Right forelimb (tissue), 1 donor: ENCODE measurements around the gene AMN1.
"Not testable (repeated sequence)": the region's sequence is repeated elsewhere in the genome, so short reads cannot be mapped to it uniquely, and the experiment has no call there.

ENCODE experiments used
- DNase-seq: peaks from one replicate; pipeline ENCODE4 v3.0.0-alpha.2; 2018

AMN1 gene

DNA sequence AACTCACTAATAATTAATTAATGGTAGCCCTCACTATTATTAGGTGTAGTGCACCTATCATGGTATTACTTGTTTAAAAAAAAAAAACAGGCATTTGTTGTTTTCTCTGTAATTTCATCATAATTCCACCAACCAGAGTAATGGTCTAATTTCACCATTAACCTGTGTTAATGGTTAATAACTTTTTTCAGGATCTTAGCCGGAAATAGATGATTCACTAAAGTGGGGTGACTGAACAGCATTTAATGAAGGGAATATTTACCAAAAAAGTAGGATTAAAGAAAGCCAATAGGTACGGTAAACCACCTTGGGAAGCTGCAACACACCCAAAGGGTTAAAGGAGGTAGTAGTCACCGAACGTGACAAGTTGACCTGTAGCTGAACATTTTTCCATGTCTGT, 56.3 kb downstream of the AMN1 start:
- DNase-seq: no peak

DNA sequence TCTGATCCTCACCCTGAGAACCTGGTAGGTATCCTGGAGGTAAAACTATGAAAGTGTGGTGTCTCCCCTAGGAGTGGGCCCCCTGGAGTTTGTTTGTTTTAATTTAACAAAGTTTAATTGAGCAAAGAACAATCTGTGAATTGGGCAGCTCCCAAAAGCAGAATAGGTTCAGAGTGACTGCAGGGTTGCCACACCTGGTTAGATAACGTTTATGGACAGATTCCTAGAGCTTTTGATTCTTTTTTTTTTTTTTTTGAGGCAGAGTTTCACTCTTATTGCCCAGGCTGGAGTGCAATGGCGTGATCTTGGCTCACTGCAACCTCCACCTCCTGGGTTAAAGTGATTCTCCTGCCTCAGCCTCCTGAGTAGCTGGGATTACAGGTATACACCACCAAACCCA, 59.2 kb downstream of the AMN1 start:
- DNase-seq: not testable (repeated sequence)

DNA sequence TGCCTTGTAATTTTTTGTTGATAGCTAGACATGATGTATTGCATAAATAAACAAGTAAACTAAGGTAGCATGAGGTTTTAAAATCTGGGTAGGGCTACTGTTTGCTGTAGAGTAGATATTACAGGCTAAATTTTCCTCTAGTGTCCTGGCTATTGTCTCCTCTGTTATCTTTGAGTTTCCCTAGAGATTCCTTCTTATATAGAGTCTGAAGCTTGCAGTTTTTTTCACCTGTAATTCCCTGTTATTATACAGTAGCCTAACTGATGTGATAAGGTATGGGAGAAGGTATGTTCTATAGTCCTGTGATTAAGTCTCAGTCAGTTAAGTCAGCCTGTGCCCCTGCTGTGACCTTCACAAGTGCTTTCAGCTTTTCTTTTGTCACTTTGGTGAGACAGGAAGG, 59.8 kb downstream of the AMN1 start:
- no peak for DNase-seq

DNA sequence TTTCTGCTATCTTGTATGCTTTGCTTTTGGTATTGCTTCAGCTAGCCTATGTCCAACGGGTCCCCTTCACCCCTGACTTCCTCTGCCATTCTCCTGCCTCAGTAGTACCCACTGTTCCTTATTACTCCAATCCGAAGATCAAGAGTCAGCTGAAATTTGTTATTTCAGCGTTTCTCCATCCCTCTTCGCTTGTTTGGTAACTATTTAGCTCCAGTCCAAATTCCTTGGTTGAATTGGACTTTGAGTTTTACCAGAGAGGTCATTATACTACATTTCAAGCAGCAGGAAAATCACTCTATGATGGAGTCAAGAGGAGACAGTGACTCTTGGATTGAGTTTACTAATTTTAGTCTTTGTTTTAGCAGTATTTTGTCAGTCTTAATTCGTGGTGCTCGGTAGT, 64.8 kb downstream of the AMN1 start:
- DNase-seq: no peak

DNA sequence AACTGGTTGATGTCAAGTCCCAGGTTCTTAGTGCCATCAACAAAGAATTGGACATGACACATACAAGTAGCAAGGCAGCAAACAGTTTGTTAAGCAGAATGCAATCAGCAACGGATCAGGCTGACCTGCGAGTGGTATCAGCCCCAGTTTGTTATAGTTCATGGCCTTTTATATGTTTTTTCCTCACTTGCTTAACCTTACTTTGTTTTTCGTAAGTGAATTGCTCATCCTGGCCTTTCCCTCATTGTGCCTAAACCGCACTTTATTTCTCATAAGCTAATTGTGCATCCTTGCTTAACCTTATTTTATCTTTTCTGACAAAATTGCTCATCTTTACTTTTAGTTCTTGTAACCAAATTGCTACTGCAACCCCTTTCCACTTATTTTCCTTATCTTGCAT, 65.2 kb downstream of the AMN1 start:
- DNase-seq: no peak

DNA sequence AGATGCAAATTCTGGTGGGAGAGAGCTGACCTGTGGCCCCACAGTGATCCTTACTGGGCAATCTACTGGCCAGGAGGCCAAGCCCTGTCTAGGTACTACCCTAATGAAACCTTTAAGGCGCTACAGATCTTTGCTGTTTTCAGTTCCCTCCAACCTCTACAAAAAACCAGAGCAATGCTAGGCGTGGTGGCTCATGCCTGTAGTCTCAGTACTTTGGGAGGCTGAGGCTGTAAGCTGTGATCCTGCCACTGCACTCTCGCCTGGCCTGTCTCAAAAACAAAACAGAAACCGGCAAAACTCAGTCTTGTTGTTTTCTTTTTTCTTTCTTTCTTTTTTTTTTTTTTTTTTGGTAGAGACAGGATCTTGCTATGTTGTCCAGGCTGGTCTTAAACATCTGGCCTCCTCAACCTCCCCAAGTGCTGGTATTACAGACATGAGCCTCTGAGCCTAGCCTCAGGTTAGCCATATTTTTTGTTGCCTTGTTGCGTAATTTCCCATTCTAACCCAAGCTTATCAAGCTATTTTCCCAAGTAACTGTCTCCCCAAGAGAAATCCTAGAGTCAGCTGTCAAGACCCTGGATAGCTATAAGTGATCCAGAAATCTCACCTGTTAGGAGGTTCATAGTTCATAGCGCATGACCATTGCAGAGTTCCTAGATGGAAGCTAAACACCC, 66.5 kb downstream of the AMN1 start:
- DNase-seq: no peak

DNA sequence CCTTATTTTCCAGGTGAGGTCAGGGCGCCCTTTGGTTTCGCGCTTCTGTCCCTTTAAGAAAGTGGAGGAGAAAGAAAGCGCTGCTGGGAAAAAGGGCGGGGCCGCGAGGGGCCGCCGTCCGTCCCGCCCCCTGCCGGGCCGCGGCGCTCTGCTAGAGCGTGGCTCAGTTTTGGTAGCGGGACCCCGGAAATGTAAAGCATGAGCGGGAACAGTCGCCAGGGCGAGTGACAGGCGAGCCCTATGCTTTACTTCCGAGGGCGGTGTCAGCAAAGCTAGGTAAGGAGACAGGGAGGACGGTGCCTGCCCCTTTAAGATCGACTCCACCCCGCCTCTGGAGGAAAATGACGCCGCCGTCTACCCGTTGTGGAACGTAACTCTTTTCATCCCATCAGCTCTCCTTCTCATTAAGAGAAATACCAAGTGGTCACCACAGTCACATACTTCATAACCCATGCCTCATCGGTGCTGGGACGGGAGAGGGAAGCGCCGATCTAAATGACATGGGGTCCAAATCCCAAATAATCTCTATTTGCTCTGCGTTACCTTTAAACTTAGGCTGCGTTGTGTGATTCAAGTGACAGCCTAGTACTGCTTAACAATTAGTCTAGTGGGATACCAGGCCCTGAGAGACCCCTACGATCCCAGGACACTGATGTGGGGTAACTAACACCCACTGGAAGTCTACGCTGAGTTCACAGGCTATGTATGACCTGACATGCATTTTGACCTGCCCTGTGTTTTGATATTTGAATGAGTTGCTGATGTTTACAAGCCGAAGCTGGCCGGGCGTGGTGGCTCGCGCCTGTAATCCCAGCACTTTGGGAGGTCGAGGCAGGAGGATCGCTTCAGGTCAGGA, 69.5 kb downstream of the AMN1 start, which contains the start of gene ETFBKMT:
Gene ETFBKMT, plus strand, starts transcription at position 602 of the 856 bp plus-strand sequence. CDS start 2,266 bp downstream, outside the sequence.
- peak; percentile 91 for DNase-seq

DNA sequence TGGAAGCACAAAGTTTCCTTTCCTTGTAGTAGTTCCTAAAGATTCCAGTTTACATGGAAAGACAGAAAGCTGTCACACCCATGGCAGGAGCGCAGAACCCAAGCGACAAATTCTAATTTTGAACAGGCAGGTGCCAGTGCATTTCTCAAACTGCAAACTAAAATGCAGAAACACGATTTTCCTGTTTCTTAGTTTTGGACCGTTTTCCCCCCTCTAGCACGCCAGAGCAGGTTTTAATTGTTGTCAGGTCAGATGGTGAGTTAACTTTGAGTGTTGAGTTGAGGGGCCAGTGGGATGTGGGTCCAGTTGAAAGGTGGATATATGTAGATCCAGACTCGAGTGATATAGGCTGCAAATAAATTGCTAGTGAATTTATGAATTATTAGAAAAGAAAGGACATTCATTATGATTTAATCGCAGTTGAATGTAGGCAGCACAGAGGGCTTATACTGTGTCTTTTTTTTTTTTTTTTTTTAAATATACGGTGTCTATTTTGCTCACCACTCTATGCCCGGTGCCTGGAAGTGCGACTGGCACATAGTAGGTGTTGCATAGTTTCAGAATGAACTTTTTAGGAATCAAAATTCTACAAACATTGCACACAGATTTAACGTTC, 70.2 kb downstream of the AMN1 start:
- DNase-seq: no peak

DNA sequence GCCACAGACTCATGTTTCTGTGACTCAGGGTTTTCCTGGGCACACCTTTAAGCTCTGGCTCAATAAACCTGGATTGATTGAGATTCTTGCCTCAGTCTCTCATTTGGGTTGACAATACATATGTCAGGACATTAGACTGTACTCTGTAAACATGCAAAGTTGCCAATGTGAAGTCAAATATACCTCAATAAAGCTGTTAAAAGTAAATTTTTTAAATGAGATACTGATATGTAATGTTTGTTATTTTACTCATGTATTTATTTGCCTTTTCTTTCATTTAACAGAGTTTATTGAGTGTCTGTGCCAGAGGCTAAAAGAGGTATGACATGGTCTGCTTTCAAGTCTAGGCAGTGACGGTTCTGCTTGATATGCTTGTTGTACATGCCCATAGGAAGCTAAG, 73.0 kb downstream of the AMN1 start:
- no peak for DNase-seq

DNA sequence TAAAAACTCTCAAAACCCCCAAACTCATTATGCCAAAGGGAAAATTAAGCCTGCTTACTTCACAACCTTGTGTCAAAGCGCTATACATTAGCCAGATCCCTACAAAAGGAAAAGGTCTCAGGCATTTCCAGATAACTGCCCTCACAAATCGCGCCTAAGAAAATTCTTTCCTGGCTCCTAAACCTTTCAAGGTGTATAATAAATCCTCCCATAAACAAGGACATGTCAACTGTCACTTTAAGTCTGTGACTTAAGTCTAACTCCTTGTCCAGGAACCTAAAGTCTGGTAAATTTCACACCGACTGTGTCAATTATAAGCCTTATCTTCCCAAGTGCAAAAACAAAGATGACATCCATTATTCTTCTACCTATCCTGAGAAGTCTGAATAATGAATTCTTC, 73.6 kb downstream of the AMN1 start:
- no peak for DNase-seq

DNA sequence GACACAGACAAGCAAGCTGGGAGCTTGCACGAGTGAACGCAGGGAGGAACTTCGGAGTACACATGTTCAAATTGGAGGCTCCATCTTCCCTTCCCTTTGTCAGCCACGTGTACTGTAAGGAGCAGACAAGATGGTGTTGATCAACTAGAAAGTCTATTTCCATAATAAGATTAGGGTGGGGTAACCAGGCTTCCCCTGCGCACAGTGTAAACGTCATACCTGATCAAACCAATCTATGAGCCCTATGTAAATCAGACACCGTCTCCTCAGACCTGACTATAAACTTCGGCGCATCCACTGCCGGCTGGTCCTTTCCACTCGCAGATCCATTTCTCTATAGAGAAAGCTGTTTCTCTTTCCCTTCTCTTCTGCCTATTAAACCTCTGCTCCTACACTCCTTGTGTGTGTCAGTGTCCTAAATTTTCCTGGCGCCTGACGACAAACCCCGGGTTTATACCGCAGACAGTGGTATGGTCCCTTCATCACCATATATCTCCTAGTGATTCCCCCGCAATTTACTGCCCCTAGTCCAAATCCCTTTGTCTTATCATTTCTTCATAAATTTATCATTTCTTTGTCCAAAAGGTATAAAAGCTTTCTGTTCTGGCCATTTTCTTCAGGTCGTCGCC, 76.8 kb downstream of the AMN1 start:
- DNase-seq: no peak

DNA sequence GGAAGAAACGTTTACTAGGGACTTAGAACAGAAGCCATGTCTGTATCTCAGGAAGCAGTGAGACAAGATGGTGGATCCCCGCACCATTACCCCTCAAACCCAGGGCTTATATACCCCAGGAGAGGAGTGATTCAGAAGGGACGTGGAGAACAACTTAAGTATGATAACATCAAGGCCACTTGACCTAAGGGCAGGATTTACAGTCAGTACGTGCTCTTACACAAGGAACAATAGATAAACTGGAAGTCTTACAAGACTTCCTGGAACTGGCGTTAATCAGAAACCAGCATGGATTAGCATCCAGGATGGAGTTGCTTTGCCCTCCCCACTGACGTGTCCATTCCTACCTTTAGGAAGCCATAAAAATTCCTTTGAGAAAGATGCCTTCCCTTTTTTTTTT, 77.9 kb downstream of the AMN1 start:
- no peak for DNase-seq

DNA sequence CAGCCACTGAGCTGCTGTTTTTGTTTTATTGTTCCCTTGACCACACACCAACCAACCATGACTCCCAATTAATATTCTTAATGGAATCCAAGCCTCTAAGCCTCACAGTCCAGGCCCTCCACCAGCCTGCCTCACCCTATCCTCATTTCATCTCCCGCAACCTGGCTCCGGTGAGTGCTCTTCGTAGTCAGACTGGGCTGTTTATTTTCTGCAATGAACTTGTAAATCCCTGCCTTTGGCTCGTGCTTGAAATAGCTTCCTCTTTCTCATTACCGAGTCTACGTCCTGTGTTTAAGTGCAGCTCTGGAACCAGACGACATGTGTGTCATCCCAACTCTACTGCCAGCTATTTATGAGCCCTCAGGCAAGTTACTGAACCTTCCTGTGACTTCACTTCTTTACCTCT, 81.7 kb downstream of the AMN1 start:
- no peak for DNase-seq

DNA sequence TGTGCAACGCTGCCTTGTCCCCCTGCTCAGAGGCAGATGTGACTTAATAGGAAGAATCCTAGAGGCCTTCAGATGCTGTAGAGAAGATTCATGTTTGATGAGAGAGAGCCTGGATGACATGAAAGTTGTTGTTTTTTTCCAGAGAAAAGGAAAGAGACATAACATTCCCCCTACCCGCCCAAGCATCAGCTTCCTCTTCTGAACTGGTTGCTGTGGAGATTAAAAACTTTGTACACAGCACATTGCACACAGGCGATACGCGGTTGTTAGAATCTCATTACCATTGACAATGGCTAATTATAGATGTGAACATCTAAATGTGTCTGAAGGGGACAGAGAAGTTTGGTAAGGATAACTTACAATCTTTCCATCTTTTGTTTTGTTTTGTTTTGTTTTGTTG, 82.9 kb downstream of the AMN1 start:
- DNase-seq: no peak

DNA sequence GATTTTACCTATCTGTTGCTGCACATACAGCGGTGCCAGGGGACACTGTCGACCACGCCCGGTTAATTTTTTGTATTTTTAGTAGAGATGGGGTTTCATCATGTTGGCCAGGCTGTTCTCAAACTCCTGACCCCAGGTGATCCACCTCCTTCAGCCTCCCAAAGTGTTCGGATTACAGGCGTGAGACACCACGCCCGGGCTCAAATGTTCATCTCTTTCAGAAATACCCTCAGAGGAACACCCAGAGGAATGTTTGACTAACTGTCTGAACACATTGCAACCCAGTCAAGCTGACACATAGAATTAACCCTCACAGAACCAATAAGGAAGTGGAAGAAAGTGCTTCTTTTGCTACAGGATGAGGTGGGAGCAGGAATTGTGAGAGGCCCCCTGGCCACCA, 84.3 kb downstream of the AMN1 start:
- no peak for DNase-seq

DNA sequence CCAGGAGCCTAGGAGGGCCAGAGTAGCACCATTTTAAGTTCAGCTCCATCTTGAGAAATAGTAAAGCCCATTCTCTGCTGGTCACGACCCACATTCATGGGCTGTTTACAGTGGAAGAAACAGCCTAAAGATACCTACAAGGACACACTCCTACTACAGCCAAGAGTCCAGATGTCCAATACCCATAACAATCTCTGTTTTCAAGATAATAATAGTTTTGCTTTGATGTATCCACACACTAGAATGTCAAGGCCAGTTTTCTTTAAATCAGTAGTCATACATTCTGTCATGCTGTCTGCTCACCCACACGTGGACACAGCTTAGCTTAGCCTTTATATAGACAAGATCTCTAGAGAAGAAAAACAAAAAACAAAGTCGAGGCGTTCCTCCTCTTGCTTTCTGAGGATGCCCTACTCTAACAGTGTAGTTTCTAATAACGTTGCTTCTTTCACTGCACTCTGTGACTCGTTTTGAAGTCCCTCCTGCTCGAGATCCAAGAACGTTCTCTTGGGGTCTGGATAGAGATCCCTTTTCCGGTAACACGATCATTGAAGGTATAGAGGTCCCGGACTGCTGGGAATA, 87.2 kb downstream of the AMN1 start:
- DNase-seq: no peak

DNA sequence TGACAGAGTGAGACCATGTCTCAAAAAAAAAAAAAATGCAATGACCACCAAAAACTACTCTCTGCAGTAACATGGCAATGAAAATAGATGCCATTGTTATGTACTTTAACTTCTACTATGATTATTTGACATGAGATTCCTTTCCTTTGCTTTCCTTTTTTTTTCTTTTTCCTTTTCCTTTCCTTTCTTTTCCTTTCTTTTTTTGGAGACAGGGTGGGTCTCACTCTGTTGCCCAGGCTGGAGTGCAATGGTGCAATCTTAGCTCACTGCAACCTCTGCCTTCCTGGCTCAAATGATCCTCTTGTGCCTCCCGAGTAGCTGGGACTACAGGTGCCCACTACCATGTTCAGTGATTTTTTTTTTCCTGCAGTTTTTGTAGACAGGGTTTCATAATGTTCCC, 94.2 kb downstream of the AMN1 start:
- DNase-seq: no peak

DNA sequence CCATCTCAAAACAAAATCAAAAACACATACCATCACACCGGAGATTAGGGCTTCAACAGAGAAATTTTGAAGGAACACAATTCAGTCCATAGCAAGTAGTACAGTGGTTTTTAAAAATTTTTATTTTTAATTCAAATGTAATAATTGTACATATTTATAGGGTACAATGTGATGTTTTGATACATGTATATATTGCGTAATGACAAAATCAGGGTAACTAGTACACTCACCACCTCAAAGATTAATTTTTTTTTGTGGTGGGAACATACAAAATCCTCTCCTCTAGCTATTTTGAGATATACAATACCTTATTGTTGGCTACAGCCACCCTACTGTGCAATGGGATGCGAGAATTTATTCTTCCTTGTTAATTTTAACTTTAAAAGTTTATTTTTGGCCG, 95.4 kb downstream of the AMN1 start:
- DNase-seq: no peak

DNA sequence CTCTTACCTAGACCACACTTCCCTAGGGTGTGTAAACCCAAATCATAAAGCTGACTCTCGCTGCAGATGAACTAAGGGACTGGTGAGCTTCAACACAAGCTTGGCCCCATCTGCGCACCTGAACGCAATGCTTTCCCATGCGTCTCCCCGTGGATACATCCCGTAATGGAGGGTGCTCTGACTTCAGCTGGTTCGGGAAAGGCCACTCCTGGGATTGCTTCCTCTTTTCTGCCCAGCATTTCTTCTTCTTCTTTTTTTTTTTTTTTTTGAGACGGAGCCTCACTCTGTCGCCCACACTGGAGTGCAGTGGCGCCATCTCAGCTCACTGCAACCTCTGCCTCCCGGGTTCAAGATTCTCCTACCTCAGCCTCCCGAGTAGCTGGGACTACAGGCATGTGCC, 97.0 kb downstream of the AMN1 start:
- DNase-seq: no peak

DNA sequence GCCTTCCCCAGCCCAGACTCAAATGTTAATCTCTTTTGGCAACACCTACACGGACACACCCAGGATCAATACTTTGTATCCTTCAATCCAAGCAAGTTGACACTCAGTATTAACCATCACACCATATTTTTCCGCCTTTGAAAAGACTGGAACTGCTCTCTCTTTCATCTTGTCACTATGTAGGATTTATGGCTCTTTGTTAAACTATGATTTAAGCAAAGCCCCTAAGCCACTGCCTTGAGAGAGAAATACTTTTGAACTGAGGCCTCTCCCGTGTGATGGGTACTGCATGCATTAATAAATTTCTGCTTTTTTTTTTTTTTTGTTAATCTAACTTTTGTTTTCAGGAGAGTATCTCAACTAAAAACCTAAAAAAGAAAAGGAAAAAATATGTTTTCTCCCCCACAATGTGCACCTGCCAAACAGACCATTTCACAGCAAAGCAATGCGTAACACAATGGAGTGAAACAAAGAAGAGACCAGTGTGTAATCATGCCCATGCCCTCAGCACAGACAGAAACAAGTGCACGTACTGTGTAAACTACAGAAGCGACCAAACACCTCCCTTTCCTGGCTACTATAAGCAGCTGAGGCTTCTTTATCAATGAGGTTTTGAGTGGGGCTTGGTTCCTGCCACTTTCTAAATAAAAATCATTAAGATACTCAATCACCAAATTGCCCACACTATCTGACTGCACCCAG, 97.6 kb downstream of the AMN1 start:
- DNase-seq: no peak

DNA sequence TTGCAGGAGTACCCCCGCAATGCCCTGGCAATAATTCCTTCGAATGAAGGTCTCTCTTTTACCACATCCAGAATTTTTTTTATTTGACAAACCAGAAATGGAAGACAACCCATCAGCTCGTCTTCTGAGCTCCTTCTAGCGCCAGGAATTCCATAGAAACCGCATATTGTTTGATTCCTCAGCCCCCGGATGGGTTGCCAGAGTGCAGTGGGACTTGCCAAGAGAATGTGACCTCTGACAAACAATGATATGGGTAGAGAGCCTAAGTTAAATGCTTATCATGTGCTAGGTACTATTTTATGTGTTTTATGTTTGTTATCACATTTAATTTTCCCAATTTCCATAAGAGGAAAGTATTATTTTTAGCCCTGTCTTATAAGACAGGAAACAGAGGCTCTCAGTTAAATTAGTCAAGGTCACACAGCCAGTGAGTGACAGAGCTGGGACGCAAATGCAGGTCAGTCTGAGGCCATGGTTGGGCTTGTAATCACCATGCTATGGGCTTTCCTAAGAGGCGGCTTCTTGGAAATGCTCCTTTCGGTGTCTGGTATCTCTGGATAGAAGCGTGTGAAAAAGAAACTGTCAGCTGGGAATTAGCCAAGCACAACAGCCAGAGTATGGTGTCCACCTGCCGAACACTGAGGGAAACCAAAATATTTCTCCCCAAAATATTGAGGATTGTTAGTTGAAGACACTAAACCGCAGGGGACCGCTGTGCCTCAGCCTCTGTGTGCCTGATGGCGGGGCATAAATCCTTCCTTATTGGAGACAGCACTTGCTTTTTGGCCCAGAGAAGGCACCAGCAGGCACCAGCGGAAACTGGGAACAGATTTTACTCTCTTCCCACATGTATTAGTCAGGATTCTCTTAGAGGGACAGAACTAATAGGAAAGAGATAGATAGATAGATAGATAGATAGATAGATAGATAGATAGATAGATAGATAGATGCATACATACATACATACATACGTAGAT, 98.8 kb downstream of the AMN1 start:
- no peak for DNase-seq
